Right ventricle myocardium superior (tissue), 1 donor: Measurements from ENCODE around the gene IFNAR2. TPM values are rescaled to one million over a fixed set of nuclear protein-coding genes. Genes with fewer than 3 reads are reported as not detected.
A peak's percentile ranks its signal among the peaks of the same experiment; 100 is the strongest.

Experiments used
- ATAC-seq: fragments of 200-7000 bp; cut with Tn5 transposase; one replicate; pipeline ENCODE4 v1.9.1; 2020; ENCODE audit warnings: mild to moderate bottlenecking; ENCODE audit not compliant: poor library complexity
- DNase-seq: peaks from one replicate; pipeline ENCODE4 v3.0.0-alpha.2; 2020
- intact Hi-C: fragments of 100-400 bp; cut with DNase I; formaldehyde crosslinking; loops from one replicate; pipeline ENCODE4 v1.11.2; 2022
- total RNA-seq: library from RNA; stranded (reverse); fragmentation: NEBNext Ultra II Directional; extraction: Animal tissue kit (Norgen Biotek cat#: 25700); gene quantifications from one replicate; pipeline ENCODE4 v1.2.1, GENCODE V29; 2021
- donor health status: DM: no; HTN: yes; CAD: no; lungs with severe emphysema.

The IFNAR2 gene
- total RNA-seq, 1 donor from 2014 or later: 8.7 TPM

GRCh38 chr21:33259428-33259827, 29.7 kb downstream of the IFNAR2 start:
- no peak for DNase-seq
- intact Hi-C loops: no loop called here
- no peak for ATAC-seq

DNA sequence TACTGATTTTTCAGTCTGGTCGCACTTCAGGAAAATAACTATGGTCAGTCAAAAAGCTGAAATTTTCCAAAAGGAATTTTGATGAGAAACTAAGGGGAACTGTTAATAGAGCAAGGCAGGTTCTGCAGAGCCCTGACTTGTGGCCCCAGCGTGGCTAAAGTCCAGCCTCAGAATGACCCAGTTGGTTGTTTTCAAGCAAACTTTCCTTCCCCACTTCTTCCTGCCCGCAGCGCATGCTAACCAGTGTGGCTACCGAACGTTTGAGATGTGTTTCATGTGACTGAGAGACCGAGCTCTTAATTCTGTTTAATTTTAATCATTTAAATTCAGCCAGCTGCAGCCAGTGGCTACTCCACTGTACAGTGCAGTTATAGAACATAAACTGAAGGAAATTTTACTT, 30.3 kb downstream of the IFNAR2 start:
- no peak for ATAC-seq
- intact Hi-C loops: no loop called here
- DNase-seq: no peak

GRCh38 chr21:33261635-33262034, 31.9 kb downstream of the IFNAR2 start:
- intact Hi-C loops: no loop called here
- no peak for ATAC-seq
- DNase-seq: no peak

GRCh38 chr21:33262921-33263320, 33.2 kb downstream of the IFNAR2 start:
- DNase-seq (no peak), ATAC-seq (no peak)
- intact Hi-C loops: no loop called here

- no peak for DNase-seq
- intact Hi-C loops: no loop called here
- ATAC-seq: no peak
Observed at GRCh38 chr21:33264561-33264960, 34.8 kb downstream of the IFNAR2 start.

GRCh38 chr21:33265664-33266049, 35.9 kb downstream of the IFNAR2 start:
- intact Hi-C loops: no loop called here
- DNase-seq (peak; percentile 73), ATAC-seq (peak; percentile 58)

- intact Hi-C loops: no loop called here
- ATAC-seq (peak; percentile 96), DNase-seq (peak; percentile 83)
Observed at GRCh38 chr21:33266050-33266788, 36.5 kb downstream of the IFNAR2 start, which contains the start of gene IL10RB. IL10RB (plus strand) TSS chr21:33266367; CDS start chr21:33266466, 99 bp downstream.

GRCh38 chr21:33266789-33267135, 37.0 kb downstream of the IFNAR2 start:
- DNase-seq (no peak), ATAC-seq (peak; percentile 30)
- intact Hi-C loops: no loop called here

GRCh38 chr21:33267250-33267649, 37.5 kb downstream of the IFNAR2 start:
- ATAC-seq (no peak), DNase-seq (no peak)
- intact Hi-C loops: no loop called here

- intact Hi-C loops: no loop called here
- no peak for DNase-seq
- no peak for ATAC-seq
Observed at GRCh38 chr21:33268393-33268736, 38.6 kb downstream of the IFNAR2 start.

DNA sequence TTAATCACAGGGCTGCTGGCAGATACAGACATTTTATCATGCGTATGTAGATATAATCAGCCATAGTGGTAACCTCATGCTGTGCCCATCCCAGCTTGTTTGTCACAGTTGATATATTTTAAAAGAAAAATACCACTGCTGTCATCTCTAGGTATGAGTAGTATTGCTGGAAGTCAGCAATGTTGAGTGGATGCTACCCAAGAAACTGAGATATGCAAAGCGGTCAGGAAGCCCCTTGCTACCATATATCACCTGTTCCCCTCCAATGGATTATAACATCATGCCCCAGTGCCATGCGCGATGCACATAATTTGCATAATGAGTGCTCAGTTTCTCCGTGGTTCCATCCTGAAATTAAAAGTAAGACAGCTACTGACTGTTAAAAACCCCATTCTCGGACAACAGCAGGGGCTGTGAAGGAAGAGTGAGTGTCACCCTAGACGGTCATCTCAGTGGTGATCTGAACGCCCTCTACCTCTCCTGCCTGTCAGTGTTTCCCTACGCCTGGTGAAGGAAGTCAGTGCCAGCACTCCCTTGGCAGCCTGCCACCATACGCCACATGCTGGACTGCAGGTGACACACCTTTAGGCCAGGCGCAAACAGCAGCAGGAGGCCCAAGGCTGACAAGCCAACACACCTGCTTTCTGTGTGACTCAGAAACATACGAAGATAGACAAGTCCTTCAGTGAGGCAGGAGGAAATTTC, 39.2 kb downstream of the IFNAR2 start:
- ATAC-seq (no peak), DNase-seq (no peak)
- intact Hi-C loops: no loop called here

- intact Hi-C loops: no loop called here
- ATAC-seq (no peak), DNase-seq (no peak)
Observed at GRCh38 chr21:33270986-33271385, 41.2 kb downstream of the IFNAR2 start.

- ATAC-seq (no peak), DNase-seq (no peak)
- intact Hi-C loops: no loop called here
Observed at GRCh38 chr21:33273044-33273443, 43.3 kb downstream of the IFNAR2 start.

GRCh38 chr21:33278721-33279120, 49.0 kb downstream of the IFNAR2 start:
- DNase-seq (no peak), ATAC-seq (no peak)
- intact Hi-C loops: no loop called here

- intact Hi-C loops: no loop called here
- DNase-seq (no peak), ATAC-seq (no peak)
Observed at GRCh38 chr21:33279330-33279820, 49.6 kb downstream of the IFNAR2 start.

Other genes with a start within 250 kb of the IFNAR2 start
- gene OLIG2, start 204.0 kb upstream of the IFNAR2 start, total RNA-seq: not detected
- 0.59 TPM for gene OLIG1, start 159.8 kb upstream of the IFNAR2 start, total RNA-seq
- gene IL10RB, start 36.4 kb downstream of the IFNAR2 start, total RNA-seq: 8.8 TPM
- gene IFNAR1, start 95.0 kb downstream of the IFNAR2 start, total RNA-seq: 27.8 TPM
- gene IFNGR2, start 173.5 kb downstream of the IFNAR2 start, total RNA-seq: 34.0 TPM